Stimulated activated naive CD8-positive, alpha-beta T cell treated with anti-CD3 and anti-CD28 coated beads, Interleukin-15, Interleukin-2, amounts not matched to agents 100 ng/mL and 50 ng/mL, for 24 hours (primary cell): ENCODE data around the gene BANF2.
"Not testable (repeated sequence)": the region's sequence is repeated elsewhere in the genome, so short reads cannot be mapped to it uniquely, and the experiment has no call there.

Source experiments
- H3K27ac Mint-ChIP-seq: one replicate; pipeline ENCODE4 v1.8.0; 2021; ENCODE audit warnings: mild to moderate bottlenecking, mixed read lengths
- H3K27me3 Mint-ChIP-seq: one replicate; pipeline ENCODE4 v1.8.0; 2021; ENCODE audit warnings: mixed read lengths
- H3K36me3 Mint-ChIP-seq: one replicate; pipeline ENCODE4 v1.8.0; 2021; ENCODE audit warnings: low read depth, mixed read lengths
- H3K4me1 Mint-ChIP-seq: one replicate; pipeline ENCODE4 v1.8.0; 2021; ENCODE audit warnings: low read depth, mixed read lengths
- H3K4me3 Mint-ChIP-seq: one replicate; pipeline ENCODE4 v1.8.0; 2021; ENCODE audit warnings: mild to moderate bottlenecking, mixed read lengths
- H3K9me3 Mint-ChIP-seq: one replicate; pipeline ENCODE4 v1.8.0; 2021; ENCODE audit warnings: mixed read lengths

The BANF2 gene

DNA sequence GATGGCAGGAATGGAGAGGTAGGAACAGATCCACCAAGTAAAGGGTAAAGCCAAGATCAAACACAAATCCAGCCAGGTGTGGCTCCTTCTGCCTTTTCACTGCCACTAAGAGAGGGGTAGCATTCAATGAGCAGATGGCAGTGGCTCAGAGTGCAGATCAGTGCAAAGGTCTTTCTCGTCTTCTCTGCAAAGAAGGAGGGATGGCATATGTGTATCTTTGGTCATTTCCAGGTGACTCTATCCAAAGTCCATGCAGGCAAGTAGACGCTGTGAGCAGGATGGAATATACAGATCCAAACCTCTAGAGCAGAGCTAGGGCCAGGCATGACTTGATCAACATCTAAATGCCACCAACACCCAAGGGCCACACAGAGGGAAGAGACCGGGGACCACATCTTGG, 6.9 kb downstream of the BANF2 start:
- no peaks in the 10 kb centered on the region for H3K36me3 Mint-ChIP-seq
- H3K4me3 Mint-ChIP-seq = no peak overlapping the region
- H3K27me3 Mint-ChIP-seq = no peaks in the 10 kb centered on the region
- no peak overlapping the region for H3K27ac Mint-ChIP-seq
- H3K4me1 Mint-ChIP-seq = no peaks in the 10 kb centered on the region
- no peaks in the 10 kb centered on the region for H3K9me3 Mint-ChIP-seq

DNA sequence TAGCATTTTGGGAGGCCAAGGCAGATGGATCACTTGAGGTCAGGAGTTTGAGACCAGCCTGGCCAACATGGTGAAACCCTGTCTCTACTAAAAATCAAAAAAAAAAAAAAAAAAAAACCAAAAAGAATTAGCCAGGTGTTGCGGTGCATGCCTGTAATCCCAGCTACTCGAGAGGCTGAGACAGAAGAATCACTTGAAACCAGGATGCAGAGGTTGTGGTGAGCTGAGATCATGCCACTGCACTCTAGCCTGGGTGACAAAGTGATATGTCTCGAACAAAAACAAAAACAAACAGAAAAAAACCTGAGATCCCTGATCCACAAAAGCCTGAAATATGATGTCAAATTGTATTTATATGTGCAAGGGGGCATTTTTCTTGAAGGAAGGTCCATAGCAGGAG, 8.2 kb downstream of the BANF2 start:
- H3K9me3 Mint-ChIP-seq, H3K4me3 Mint-ChIP-seq, H3K27me3 Mint-ChIP-seq, H3K27ac Mint-ChIP-seq, H3K4me1 Mint-ChIP-seq, H3K36me3 Mint-ChIP-seq: not testable (repeated sequence)

DNA sequence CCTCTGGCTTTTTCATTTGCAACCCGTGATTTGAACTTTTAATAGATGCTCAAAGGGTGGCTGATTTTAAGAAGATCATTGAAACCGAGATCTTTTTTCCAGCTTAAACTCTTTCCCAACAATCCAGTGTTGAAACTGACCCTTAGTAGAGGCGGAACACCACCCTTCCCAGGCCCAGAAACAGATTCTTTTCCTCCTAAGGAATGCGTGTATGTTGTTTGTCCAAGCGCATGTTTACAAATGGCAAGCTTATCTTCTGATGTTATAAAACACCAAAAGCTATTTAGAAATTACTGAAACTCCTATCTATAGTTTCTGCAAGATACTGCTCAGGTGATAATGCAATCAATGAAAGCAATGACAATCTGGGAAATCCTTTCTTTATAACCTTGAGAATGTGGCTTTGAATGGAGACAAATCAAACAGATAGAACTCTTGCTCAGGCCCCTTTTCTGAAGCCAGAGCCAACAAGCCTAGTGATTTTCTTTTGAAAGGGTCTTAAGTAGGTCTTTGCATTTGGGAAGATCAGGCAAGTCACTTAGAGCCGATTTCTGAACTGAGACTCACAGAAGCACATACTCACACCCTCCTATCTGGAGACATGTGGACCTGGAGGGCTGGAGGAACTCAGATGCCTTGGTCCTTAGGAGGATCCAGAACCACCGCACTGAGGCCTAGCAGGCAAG, 9.1 kb downstream of the BANF2 start:
- no peaks in the 10 kb centered on the region for H3K4me1 Mint-ChIP-seq

DNA sequence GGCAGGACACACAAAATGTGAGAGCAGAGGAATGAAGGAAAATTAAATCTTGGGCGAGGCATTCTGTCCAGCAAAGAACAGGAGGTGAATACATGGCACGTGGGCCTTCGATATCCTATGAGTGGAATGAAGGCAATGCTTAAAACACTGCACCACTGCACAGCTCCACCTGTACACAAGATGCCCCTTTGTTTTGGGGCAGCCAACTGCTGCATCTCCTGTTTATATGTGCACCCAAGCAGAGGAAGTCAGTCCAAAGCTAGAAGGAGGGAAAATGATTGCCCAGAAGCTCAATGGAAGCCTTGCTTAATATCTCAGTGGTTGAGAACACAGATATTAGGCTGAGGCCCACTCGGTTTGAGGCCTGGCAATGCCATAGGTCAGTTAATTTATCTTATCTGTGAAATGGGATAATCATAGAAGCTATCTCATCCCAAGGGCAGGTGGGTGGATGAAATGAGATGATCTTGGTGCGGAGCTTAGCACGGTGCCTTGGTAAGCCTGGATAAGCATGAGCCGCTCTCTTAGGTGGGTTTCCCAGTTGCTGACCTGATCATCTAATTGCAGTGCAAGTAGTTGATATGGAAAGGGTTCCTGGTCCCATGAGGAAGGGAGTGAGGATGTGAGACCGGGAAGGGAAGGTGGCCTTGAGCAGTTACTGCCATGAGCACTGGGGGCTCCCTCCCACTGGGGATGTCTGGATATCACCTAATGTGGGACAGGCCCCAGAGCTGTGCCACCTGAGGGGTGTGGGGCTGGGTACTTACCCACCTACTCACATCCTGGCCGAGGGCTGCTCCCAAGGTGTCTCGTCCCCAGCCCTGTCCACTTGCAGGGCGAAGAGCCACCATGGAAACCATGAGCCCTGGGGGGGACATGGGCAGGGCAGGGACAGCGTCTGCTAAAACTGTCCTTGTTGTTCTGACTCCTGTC, 9.9 kb downstream of the BANF2 start:
- Mint-ChIP-seq H3K27ac (no peak overlapping the region), H3K4me3 (no peak overlapping the region), H3K27me3 (no peaks in the 10 kb centered on the region), H3K9me3 (no peaks in the 10 kb centered on the region), H3K4me1 (no peaks in the 10 kb centered on the region), H3K36me3 (no peaks in the 10 kb centered on the region)

More for the DNA sequence above, 9.1 kb downstream of the BANF2 start:
- H3K9me3 Mint-ChIP-seq = no peaks in the 10 kb centered on the region
- H3K27ac Mint-ChIP-seq = no peak overlapping the region
- no peaks in the 10 kb centered on the region for H3K27me3 Mint-ChIP-seq
- no peaks in the 10 kb centered on the region for H3K36me3 Mint-ChIP-seq
- H3K4me3 Mint-ChIP-seq = no peak overlapping the region

DNA sequence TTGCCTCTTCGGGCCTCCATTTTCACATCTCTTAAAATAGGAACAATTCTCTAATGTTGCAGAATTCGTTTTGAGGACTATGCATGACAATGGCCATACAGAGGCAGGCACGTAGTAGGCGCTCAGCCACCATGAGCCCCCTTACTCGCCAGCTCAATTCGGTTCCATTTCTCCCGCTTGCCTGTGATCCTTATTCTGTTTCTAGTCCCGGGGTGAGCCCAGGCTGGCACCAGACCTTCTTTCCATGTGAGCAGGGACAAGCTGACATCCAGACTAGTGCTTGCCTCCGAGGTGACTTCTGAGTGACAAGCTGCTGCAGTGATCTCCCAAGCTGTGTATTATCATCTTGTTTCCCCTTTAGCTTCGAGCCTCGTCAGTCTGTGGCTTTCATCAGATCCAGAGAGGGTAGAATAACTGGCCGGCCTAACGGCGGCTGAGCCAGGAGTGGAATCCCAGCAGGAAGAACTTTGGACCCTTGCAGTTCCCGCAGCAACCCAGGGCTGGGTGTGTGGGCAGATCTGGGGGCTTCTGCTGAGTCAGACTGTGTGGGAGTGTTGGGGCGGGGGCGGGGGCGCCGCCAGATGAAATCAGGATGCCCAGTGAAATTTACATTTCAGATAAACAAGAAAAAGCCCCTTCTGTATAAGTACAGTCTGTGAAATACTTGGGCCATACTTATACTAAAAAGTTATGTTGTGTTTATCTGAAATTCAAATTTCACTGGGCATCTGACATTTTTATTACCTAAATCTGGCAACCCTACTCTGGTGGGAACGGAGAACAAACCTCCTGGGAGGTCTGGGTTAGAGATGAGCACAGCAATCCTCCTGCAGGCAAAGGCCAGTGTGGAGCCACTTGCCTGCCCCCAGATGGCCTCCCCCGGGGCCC, 10.9 kb downstream of the BANF2 start:
- no peaks in the 10 kb centered on the region for H3K27me3 Mint-ChIP-seq
- no peaks in the 10 kb centered on the region for H3K36me3 Mint-ChIP-seq
- no peaks in the 10 kb centered on the region for H3K4me1 Mint-ChIP-seq
- no peak overlapping the region for H3K4me3 Mint-ChIP-seq
- H3K27ac Mint-ChIP-seq = no peak overlapping the region
- no peaks in the 10 kb centered on the region for H3K9me3 Mint-ChIP-seq

DNA sequence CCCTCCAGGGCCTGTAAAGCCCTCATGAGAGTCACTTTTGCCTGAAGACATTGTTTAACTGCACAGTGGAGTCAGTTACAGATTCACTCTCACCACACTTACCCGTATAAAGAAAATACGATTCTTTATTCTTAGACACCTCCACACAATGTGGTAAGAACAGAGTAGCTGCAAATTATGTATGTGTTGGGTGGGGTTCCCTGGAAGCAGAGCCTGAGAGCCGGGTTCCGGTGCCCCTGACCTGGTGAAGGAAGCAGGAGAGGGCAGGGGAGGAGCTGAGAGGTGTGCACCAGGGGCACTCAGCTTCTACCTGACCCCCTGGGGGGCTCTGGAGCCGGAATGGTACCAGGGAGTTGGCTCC, 11.5 kb downstream of the BANF2 start:
- no peak overlapping the region for H3K27ac Mint-ChIP-seq
- H3K9me3 Mint-ChIP-seq = no peaks in the 10 kb centered on the region
- no peaks in the 10 kb centered on the region for H3K36me3 Mint-ChIP-seq
- H3K27me3 Mint-ChIP-seq = no peaks in the 10 kb centered on the region
- no peak overlapping the region for H3K4me3 Mint-ChIP-seq
- H3K4me1 Mint-ChIP-seq = no peaks in the 10 kb centered on the region

DNA sequence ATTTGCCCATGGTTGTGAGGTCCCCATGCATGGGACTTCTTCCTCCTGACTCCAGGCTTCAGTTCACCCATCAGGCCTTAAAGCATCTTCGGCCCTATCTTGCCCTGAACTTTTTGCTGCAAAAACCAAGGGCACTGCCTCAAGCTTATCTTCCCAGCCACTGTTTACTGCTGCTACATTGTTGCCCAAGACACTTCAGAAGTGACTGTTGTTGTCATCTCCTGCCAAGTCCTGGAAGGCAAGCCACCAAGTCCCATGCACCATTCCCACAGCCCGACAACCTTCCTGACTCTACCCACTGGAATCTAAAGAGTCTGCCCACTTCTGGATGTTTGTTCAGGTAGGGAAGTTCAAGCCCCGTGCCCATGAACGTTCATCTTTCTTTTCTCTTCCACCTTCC, 12.4 kb downstream of the BANF2 start:
- no peaks in the 10 kb centered on the region for H3K4me1 Mint-ChIP-seq
- no peak overlapping the region for H3K27ac Mint-ChIP-seq
- H3K9me3 Mint-ChIP-seq = no peaks in the 10 kb centered on the region
- H3K27me3 Mint-ChIP-seq = no peaks in the 10 kb centered on the region
- H3K4me3 Mint-ChIP-seq = no peak overlapping the region
- no peaks in the 10 kb centered on the region for H3K36me3 Mint-ChIP-seq

DNA sequence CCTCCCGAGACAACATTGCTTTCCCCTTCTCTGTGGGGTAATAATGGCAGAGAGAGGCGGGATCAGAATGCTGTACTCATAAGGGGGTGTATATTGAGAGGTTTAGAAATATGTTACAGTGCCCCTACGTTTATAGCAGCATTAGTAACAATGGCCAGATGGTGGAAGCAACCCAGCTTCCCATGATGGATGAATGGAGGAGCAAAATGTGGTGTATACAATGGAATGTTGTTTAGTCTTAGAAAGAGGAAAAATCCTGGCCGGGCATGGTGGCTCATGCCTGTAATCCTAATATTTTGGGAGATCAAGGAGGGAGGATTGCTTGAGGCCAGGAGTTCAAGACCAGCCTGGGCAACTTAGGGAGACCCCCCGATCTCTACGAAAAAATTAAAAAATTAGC, 12.9 kb downstream of the BANF2 start:
- no peaks in the 10 kb centered on the region for H3K9me3 Mint-ChIP-seq
- H3K27me3 Mint-ChIP-seq = no peaks in the 10 kb centered on the region
- no peak overlapping the region for H3K27ac Mint-ChIP-seq
- H3K4me1 Mint-ChIP-seq = no peaks in the 10 kb centered on the region
- no peak overlapping the region for H3K4me3 Mint-ChIP-seq
- H3K36me3 Mint-ChIP-seq = no peaks in the 10 kb centered on the region

DNA sequence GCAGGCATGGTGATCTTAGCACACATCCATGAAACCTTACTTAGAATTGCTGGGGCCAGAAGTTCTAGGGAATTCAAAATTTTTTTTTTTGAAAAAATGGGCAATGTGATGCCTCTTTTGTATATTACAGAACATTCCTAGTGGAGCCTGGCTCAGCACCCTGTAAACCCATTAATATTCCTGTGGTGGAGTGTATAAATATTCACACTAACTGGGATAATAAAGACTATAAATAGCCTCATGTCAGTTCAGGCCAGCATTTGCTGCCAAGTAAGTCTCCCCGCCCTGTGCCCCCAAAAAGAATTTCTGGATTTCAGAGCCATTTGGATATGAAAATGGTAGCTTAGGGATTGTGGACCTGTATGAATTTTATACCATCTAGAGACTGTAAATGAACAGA, 14.8 kb downstream of the BANF2 start:
- no peaks in the 10 kb centered on the region for H3K36me3 Mint-ChIP-seq
- H3K27me3 Mint-ChIP-seq = no peaks in the 10 kb centered on the region
- no peaks in the 10 kb centered on the region for H3K4me1 Mint-ChIP-seq
- no peaks in the 10 kb centered on the region for H3K9me3 Mint-ChIP-seq
- H3K27ac Mint-ChIP-seq = no peak overlapping the region
- no peak overlapping the region for H3K4me3 Mint-ChIP-seq

DNA sequence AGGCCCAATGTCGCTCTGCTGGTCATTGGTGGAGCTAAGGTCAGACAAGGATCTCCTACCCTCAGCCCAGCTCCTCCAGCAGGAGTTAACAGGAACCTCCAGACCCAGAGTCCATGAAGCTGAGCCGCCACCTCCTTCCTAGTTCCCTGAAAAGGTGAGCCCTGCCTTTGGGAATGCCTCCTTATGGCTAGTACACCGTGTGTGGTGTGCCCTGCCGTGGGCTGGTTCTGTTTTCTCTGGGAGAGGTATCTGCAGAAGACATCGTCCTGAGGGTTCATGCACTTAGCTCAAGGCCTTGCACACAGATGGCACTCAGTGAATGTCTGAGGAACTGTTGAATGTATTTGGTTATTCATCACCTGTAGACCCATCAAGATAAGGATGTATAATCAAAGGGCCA, 15.3 kb downstream of the BANF2 start:
- H3K4me3 Mint-ChIP-seq = no peak overlapping the region
- no peaks in the 10 kb centered on the region for H3K4me1 Mint-ChIP-seq
- H3K27me3 Mint-ChIP-seq = no peaks in the 10 kb centered on the region
- no peaks in the 10 kb centered on the region for H3K9me3 Mint-ChIP-seq
- no peaks in the 10 kb centered on the region for H3K36me3 Mint-ChIP-seq
- H3K27ac Mint-ChIP-seq = no peak overlapping the region

DNA sequence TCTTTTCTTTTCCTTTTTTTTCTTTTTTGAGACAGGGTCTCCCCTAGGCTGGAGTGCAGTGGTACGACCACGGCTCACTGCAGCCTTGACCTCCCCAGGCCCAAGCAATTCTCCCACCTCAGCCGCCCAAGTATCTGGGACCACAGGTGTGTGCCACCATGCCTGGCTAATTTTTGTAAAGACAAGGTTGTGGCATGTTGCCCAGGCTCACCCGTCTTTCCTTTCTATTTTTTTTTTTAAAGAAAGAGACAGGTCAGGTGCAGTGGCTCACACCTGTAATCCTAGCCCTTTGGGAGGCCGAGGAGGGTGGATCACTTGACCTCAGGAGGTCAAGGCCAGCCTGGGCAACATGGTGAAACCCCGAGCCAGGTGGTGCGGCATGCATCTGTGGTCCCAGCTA, 16.6 kb downstream of the BANF2 start:
- H3K36me3 Mint-ChIP-seq = no peaks in the 10 kb centered on the region
- no peaks in the 10 kb centered on the region for H3K4me1 Mint-ChIP-seq
- no peaks in the 10 kb centered on the region for H3K27me3 Mint-ChIP-seq
- H3K9me3 Mint-ChIP-seq = no peaks in the 10 kb centered on the region
- H3K4me3 Mint-ChIP-seq = no peak overlapping the region
- H3K27ac Mint-ChIP-seq = no peak overlapping the region

DNA sequence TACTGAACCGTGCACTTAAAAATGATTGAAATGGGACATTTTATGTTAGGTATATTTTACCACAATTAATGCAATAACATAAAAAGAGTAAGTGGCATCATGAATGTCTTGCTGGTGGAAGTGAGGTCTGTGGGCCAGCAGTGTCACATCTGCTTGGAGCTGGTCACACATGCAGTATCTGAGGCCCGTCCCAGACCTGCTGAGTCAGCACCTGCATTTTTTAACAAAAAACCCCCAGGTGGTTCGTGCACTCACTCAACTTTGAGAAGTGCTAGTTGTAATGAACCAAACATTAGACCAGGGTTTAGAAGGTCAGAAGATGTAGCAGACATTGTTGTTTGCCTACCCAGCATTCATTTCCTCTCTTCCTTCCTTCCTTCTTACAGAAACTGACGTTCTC, 21.0 kb downstream of the BANF2 start:
- peaks cover 14% of the 10 kb centered on the region for H3K27me3 Mint-ChIP-seq
- H3K4me1 Mint-ChIP-seq = no peaks in the 10 kb centered on the region
- H3K9me3 Mint-ChIP-seq = no peaks in the 10 kb centered on the region
- H3K36me3 Mint-ChIP-seq = no peaks in the 10 kb centered on the region
- H3K27ac Mint-ChIP-seq = no peak overlapping the region
- no peak overlapping the region for H3K4me3 Mint-ChIP-seq

DNA sequence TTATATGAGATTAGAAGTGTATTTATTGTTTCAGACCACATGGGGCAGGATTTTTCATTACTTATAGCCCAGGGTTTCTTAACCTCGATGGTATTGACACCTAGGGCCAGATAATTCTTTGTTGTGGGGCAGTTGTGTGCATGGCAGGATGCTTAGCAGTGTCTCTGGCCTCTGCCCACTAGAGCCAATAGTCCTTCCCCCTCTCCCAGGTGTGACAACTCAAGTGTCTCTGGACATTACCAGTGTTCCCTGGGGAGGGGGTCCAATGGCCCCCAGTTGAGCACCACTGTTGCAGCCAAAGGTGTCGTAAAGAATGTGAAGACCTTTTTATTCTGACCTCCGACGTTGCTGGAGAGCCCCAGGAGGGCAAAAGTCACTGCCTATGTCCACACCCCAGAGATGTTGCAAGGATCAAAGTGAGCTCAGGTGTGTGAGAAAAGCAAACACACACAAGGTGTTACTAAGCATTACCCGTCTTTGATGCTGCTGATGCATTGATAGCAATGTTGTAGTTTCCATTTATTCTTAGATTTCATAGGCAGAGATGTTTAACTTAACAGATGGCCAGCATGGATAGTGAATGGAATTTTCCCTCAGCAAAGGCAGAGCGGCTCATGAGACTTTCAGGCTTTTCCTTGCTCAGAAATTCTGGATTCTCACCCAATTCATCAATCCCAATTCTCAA, 22.2 kb downstream of the BANF2 start:
- H3K27me3 Mint-ChIP-seq = peaks cover 14% of the 10 kb centered on the region
- H3K36me3 Mint-ChIP-seq = no peaks in the 10 kb centered on the region
- H3K27ac Mint-ChIP-seq = no peak overlapping the region
- no peaks in the 10 kb centered on the region for H3K4me1 Mint-ChIP-seq
- H3K9me3 Mint-ChIP-seq = no peaks in the 10 kb centered on the region
- no peak overlapping the region for H3K4me3 Mint-ChIP-seq

DNA sequence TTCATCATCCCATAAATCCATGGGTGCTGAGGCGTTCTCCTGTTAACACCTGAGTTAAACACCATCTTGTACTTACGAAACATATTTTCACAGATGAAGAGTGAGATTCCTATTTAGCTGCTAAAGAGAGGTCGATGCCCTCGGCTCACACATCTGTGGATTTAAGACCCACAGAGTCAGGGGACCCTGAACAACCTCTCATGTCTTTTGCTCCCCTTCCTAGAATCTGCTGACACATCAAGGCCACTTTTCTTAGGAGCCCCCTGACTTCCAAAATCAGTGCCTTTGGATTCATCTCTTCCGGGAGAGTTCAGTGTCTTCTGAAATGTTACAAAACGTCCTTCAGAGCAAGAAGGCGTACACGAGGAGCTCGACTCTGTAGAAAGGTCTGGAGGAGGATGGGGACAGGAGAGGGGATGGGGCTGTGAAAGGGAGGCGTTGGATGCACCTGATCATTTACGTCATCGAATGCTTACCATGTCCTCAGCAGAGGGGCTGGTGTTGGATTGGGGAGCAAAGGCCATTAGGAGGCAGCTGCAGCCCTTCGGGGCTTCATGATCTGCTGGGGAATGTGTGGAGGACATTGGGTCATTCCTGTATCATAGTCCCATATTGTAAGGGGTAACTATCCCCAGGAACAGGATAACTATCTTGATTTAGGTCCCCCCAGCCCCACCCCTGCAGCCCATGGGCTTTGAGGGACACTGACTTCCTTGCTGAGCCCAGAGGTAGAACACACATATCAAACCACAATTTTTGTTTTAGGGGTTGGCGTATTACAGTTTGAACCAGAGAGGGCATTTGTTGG, 22.9 kb downstream of the BANF2 start:
- Mint-ChIP-seq H3K4me1 (no peaks in the 10 kb centered on the region), H3K36me3 (no peaks in the 10 kb centered on the region), H3K4me3 (no peak overlapping the region), H3K27ac (no peak overlapping the region), H3K27me3 (peaks cover 14% of the 10 kb centered on the region), H3K9me3 (no peaks in the 10 kb centered on the region)
